ENCODE results near the gene ALAS2.
"Not testable (repeated sequence)": the region's sequence is repeated elsewhere in the genome, so short reads cannot be mapped to it uniquely, and the experiment has no call there.

Gene ALAS2

DNA sequence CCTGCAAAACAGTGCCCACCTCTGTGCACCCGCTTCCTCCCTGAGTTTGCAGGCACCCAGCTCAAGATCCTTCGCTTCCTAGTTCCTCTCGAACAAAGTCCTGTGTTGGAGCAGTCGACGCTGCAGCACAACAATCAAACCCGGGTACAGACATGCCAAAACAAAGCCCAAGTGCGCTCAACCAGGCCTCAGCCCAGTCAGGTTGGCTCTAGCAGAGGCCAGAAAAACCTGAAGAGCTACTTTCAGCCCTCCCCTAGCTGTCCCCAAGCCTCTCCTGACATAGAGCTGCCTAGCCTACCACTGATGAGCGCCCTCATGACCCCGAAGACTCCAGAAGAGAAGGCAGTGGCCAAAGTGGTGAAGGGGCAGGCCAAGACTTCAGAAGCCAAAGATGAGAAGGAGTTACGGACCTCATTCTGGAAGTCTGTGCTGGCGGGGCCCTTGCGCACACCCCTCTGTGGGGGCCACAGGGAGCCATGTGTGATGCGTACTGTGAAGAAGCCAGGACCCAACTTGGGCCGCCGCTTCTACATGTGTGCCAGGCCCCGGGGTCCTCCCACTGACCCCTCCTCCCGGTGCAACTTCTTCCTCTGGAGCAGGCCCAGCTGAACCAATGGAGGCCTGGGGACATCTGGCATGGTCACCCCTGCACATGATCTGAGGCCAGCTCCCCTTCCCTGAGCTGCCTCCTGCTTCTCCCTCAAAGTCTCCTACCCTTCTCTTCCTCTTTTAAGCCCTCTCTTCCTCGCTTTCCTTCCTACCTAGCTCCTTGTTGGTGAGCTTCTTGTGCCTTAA lies 23.8 kb downstream of the ALAS2 start:
- no peak for DNase-seq (ENCODE audit: low spot score)

DNA sequence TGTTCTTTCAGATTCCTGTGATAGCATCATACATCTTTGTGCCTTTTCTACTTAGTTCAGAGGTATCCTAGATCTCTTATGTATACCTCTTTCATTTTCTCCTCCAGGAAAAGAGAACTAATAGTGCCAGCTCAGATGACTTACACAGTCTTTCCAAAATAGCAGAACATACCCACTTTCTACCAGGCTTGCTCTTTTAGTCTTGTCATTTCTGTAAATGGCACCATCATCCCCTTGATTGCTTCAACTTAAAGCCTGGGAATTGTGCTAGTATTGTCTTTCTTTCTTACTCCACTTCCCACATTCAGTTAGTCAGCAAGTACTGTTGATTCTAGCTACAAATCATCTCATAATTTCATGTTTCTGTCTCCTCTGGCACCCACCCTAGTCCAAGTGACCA lies 25.5 kb downstream of the ALAS2 start:
- DNase-seq (ENCODE audit: low spot score), result no peak

DNA sequence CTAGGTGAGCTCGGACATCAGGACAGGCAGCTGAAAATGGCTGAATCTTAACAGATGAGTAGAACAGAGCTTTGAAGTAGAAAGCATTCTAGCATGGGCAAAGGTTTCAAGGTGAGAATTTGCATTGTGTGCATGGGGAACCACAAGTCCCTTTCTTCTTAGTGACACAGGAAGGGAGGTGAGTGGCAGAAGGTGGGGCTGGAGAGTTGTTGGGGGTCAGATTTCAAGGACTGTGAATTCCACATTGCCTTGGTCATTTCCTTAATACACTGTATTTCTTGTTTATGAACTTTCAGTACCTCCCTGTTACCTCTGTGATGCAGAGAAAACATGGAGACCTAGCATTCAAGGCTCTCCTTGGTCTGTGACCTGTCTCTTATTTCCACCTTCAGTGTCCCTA lies 26.5 kb downstream of the ALAS2 start:
- no peak for DNase-seq (ENCODE audit: low spot score)

DNA sequence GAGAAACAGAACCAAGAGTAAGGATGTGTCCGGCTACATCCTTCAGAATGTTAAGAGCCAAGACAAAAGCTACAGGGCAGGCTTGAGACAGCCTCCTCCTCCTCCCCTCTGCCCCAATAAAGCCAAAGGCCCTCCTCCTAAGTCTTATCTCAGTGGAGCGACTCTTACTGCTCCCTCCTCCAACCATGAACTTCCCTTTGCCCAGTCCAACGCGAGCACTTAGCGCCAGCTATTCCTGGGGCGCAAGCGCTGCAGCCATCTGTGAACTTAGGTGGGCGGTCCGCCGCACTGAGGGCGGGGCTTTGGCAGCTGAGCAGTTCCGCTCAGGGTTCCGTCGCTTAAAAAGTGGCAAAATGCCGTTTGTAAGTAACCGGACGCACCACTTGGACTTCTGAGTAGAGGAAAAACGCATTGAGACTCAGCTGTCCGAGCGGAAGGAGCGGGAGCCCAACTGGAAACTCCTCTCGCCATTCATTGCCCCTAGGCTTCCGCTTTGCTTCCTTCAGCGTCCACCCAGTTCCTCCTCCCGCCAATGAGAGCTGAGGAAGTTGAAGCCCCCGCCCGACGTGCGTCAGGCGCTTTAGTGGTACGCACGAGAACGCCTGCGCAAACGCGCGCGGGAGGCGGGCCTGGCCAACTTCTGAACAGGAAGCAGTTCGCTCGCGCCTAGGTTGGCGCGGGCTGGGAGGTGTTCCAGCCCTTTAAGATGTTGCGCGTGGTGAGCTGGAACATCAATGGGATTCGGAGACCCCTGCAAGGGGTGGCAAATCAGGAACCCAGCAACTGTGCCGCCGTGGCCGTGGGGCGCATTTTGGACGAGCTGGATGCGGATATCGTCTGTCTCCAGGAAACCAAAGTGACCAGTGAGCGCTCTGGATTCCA lies 30.8 kb downstream of the ALAS2 start, which contains the start of gene APEX2:
Gene APEX2 (plus strand): TSS at position 647 of the 882 bp plus-strand sequence. CDS start 60 bp downstream, at position 707.
- DNase-seq (ENCODE audit: low spot score), result peak; percentile 92

DNA sequence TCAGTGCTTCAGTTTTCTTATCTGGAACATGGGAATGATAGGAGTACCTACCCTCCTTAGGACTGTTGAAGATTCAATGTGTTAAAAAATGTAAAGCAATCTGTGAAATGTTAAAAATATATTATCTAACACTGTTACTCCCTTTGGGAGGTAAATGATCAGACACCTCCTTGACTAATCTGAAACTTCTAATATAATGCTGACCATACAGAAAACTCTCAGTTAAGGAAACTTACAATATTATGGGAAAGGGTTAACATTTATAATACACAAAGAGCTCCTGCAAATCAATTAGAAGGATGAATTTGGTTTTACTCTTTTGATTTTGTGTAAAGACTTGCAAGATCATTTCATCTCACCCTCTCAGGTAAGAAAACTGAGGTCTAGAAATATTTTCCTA lies 35.2 kb downstream of the ALAS2 start:
- DNase-seq (ENCODE audit: low spot score), result no peak

DNA sequence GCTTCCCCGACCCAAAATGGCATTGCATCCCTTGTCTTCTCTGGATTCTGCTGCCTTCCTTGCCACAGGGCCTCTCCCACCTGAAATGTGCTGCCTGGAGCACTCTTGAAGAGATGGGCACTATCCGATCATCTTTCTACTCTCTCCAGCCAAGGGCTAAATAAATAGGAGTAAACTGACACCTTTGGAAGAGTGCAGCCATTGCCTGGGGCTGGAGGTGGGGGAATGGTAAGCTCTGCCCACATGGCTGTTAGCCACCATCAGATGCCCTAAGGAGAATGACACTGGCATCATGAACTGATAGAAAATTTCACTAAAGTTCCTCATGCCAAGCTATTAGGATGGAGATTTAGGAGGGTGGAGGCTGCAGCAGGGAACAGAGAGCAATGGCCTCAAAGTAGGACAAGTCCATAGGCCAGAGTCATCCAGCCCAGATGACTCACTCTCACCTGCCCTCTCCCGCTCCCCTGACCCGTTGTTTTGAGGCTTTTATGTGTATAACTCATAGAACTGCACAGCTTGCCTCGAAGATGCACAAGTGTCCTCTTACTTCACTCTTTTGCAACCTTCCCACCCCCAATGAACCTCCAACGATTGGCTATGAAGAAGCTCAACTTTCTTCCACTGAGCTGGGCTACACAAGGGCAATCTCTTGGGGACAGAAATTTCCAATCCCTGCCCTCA lies 36.0 kb downstream of the ALAS2 start:
- no peak for DNase-seq (ENCODE audit: low spot score)

DNA sequence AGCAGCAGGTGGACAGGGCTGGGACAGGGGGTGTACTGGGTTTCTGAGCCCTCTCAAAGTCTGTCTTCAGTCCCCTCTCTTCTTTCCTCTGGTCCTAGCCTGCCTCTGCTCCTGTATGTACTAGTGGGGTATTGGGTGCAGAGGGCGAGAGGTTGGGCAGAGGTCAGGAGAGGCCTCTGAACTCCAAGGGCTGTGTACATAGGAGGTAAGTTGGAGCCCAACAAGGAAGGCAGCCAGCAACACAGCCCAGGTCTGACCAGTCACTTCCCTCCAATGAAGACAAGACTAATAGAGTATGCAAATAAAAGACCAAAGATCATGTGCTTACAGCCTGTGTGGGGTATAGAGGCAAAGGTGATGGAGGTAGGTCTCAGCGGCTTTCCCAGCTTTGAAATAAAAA lies 36.7 kb downstream of the ALAS2 start, which contains the start of gene PFKFB1:
Gene PFKFB1 (minus strand): TSS at position 90 of the 400 bp plus-strand sequence. CDS start 181 bp downstream, outside the sequence.
- DNase-seq (ENCODE audit: low spot score), result no peak

DNA sequence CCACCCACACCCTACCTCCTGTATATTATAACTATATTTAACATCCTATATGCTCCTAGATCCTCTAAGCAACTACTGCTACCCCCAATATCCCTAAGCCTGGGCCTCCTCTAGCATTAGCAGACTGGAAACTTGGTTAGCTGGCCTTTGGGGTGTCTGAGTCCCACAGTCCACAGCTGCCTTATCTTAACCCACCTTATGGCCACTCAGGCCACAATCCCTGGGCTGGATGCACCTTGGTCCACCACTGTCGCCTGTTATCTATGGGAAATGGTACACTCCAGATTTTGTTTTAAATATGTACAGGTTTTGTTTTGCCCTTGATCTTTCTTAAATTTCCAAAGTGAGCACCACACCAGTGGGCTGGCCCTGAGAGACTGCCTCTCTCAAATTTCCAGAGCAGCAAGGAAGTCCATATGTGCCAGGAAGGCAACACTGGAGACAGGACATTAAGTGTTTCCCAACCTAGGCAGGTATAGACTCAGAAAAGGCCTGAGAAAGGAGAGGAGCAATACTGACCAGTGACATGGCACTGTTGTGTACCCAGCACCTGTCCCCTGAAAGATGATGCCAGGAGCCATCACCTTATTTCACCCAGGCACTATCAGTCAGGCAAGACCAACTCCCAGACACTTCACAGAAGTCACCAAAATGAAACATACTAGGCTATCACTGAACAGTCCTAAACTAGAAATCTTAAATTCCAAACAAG lies 37.7 kb downstream of the ALAS2 start:
- no peak for DNase-seq (ENCODE audit: low spot score)

DNA sequence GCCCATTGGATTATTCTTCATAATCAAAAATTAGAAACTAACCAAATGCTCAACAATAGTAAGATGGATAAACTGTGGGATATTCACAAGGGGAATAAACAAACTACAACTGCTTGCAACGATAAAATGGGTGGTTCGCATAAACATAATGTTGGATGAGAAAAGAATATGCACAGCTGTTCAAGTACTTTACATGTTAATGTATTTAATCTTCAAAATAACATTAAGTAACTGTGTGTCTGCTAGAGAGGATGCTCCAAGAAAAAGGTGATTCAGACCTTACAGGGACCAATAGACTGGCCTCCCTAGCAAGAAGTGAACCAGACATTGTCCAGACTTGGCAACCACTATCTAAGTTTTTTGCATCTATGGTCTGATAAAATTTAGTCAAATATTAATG lies 39.1 kb downstream of the ALAS2 start:
- DNase-seq (ENCODE audit: low spot score), result no peak

DNA sequence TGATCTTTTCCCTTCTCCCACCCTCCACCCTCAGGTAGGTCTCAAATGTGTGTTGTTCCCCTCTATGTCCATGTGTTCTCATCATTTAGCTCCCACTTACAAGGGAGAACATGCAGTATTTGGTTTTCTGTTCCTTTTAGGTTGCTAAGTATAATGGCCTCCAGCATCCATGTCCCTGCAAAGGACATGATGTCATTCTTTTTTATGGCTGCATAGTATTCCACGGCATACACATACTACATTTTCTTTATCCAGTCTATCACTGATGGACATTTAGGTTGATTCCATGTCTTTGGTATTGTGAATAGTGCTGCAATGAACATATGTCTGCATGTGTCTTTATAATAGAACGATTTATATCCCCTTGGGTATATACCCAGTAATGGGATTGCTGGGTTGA lies 47.5 kb downstream of the ALAS2 start:
- DNase-seq (ENCODE audit: low spot score), result not testable (repeated sequence)

DNA sequence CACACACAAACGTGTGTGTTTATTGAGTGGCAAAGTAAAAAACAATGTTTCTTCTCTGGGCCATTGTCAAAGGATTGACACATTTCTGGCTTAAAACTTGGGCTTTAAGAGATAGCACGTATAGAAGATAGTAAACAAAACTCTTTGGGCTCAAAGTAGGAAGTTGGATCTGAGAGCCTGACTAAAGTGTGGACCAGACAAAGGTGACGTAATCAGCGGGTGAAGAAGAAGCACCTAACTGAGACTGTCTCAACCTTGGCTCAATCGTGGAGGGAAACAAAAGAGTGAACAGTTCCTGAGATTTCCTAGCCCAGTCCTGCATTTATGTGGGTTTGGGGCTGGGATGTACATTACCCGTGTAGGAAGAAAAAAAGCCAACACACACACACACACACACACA lies 50.4 kb downstream of the ALAS2 start:
- DNase-seq (ENCODE audit: low spot score), result no peak

DNA sequence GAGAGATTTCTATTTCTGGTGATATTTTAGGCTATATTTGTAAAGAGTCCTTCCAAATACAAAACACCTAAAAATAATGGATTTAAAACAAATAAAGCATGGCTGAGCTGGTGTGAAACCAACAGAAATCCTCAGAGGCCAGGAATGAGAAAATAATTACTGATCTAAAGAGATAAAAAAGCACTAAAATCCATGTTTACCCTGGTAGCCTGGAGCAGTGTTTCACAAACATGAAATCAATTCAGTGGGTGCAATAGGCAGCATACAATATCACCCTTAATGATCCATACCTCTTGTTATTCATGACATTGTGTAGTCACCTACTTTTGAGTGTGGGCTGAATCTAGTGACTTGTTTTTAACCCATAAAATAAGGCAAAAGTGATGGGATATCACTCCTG lies 51.3 kb downstream of the ALAS2 start:
- no peak for DNase-seq (ENCODE audit: low spot score)

DNA sequence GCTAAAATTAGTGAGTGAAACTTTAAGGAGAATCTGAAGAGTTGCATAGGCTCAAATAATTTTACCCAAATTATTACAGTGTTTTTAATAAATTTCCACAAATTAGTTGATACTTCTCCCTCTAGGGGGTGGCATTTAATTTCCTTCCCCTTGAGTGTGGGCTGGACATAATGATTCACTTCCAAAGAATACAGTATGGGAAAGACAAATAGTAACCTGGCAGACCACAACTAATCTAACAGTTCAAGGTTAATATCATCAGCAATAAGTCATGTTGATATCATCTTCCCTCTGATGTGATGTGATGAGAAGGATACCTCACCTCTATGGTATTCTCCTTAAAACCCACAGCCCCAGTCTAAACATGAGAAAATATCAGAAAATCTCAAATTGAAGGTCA lies 52.3 kb downstream of the ALAS2 start:
- no peak for DNase-seq (ENCODE audit: low spot score)

DNA sequence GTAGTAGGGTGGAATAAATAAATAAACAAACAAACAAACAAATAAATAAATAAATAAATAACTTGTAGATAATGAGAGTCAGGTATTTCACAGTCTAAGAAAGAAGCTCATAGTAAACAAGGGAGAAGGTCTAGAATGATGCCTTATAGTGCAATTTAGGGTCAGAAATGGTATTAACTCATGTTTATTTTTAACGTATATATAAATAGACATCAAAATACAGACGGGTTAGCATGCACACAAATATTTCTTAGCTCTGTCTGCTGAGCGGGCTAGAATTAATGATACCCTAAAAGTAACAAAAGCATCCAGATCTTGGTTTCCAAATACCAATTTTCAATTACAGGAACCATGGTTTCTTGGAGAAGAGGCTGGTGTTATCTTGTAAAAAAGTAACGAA lies 53.4 kb downstream of the ALAS2 start:
- no peak for DNase-seq (ENCODE audit: low spot score)

DNA sequence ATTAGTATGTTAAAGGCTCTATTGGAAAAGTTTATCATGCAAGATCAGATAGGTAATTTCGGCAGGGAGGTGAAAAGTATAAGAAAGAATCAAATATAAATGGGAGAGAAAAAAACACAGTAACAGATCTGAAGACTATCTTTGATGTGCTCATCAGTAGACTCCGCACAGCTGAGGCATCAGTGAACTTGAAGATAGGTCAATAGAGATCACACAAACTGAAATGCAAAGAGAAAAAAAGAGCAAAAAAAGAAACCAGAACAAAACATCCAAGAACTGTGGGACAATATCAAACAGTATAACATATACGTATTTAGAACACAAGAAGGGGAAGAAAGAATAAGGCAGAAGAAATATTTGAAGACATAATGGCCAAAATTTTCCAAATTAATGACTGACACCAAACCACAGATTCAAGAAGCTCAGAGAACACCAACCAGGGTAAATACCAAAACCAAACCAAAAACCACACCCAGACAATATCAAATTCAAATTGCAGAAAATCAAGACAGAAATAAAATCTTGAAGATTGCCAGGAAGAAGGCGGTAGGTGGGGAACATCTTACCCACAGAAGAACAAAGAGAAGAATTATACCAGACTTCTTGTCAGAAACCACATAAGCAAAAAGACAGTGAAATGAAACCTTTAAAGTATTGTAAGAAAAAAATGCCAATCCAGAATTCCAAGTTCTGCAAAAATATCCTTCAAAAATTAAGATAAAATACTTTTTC lies 65.8 kb downstream of the ALAS2 start:
- no peak for DNase-seq (ENCODE audit: low spot score)

DNA sequence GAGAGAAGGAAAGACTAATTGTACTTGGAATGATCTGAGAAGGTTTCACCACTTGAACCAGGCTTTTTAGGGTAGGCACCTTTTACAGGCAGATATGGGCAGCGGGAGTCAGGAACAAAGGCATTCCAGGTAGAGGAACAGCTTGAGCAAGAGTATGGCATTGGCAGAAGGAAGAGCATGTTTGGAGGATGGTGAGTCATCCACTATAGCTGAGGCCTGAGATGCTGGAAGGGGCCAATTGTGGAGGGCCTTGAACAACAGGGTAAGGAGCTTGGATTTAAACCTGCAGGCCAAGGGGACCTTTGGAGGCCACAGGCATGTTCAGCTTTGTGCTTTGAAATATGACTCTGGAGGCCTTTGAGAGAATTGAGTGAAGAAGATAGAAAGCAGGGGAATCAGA lies 69.0 kb downstream of the ALAS2 start:
- DNase-seq (ENCODE audit: low spot score), result no peak
